GM10266 (cell line): ENCODE results near the gene TMEM255A.

Experiments
- DNase-seq: peaks from one replicate; pipeline ENCODE4 v3.0.0; 2012; ENCODE audit errors: extremely low spot score
- TF ChIP-seq, protein P1 (sequence below): IDR thresholded peaks from 2 replicates; pipeline ENCODE4 v1.5.1; 2012; ENCODE audit warnings: mild to moderate bottlenecking, low read depth; ENCODE audit not compliant: control insufficient read depth, insufficient read depth; ENCODE audit errors: missing control alignments

Gene TMEM255A

DNA sequence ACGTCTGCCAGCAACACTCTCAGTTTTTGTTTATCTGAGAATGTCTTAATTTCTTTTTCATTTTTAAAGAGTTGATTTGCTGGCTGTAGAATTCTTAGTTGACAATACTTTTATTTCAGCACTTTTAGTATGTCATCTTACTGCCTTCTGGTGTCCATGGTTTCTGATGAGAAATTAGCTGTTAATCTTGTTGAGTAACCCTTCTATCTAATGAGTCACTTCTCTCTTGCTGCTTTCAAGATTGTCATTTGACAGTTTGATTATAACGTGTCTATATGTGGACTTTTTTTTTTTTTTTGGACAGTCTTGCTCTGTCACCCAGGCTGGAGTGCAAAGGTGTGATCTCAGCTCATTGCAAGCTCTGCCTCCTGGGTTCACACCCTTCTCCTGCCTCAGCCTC is 24.0 kb upstream of the TMEM255A start:
- no peak for DNase-seq
- TF ChIP-seq, protein P1, sequence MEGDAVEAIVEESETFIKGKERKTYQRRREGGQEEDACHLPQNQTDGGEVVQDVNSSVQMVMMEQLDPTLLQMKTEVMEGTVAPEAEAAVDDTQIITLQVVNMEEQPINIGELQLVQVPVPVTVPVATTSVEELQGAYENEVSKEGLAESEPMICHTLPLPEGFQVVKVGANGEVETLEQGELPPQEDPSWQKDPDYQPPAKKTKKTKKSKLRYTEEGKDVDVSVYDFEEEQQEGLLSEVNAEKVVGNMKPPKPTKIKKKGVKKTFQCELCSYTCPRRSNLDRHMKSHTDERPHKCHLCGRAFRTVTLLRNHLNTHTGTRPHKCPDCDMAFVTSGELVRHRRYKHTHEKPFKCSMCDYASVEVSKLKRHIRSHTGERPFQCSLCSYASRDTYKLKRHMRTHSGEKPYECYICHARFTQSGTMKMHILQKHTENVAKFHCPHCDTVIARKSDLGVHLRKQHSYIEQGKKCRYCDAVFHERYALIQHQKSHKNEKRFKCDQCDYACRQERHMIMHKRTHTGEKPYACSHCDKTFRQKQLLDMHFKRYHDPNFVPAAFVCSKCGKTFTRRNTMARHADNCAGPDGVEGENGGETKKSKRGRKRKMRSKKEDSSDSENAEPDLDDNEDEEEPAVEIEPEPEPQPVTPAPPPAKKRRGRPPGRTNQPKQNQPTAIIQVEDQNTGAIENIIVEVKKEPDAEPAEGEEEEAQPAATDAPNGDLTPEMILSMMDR = no peak

DNA sequence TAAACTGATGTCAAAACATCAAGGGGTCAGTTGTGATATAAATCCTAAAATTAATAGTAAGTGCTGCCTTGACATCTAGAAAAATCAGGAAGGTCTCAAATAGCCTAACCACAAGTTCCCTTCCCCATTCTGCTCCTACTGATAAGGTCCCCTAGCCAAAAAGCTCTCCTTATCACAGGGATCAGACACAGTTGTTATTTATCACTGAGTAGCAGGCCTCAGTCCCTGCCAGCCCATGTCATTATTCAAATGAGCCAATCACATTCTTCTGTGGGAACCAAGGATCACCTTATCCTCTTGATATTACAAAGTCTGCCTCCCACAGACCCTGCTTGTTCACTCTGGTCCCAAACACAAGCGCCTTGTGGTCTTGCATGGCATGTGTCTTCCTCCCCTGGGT is 23.3 kb upstream of the TMEM255A start:
- no peak for DNase-seq
- TF ChIP-seq, protein P1 = no peak

DNA sequence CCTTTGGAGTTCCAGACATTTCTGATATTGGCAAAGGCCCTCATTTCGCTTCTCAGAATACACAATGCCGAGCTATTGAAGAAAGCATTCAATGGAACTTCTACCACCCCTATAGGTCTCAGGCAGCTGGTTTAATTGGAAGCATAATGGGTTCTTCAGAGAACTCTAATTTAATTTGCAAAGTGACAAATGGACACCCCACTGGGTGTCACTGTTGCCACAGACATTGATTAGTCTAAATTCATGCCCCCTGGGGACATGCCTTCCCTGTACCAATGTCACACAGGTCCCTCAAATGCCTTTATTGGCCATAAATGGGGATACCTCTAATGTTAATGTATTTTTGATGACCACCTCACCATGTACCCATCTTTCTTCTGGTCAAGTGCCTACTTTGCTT is 22.9 kb upstream of the TMEM255A start:
- no peak for DNase-seq
- TF ChIP-seq, protein P1 = no peak

DNA sequence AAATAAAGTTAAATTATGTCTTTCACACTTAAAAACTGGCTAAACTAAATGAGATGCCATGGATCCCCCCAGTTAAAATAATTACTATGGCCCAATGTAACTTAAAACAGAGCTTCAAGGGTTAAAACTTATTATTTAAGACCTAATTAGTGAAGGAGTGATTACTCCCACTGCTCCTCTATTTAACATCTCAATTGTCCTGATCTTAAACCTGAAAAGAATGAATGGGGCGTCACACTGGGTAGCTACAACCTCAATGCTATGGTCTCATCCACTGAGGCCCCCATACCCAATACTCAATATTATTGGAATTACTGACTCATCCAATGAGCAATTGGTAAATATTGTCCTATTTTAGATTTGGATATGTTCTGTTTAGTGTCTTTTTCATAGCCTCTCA is 21.1 kb upstream of the TMEM255A start:
- TF ChIP-seq, protein P1 = no peak
- no peak for DNase-seq

DNA sequence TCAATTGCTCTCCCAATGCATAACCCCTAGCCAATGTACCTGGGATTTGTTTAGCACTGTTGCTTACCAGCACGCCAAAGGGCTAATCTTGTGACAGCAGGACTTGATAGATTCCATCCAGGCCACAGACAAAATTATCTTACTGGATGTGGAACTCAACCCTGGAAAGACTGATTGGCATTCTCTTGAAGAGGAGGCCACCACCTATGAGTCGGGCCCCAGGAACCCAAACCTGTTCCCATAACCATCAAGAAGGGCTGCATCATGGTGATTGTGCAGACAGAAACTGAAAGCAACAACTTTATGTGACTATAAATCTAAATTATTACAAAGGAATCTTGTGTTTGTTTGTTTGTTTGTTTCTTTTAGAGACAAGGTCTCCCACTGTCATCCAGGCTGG is 19.9 kb upstream of the TMEM255A start:
- no peak for DNase-seq
- TF ChIP-seq, protein P1 = no peak

DNA sequence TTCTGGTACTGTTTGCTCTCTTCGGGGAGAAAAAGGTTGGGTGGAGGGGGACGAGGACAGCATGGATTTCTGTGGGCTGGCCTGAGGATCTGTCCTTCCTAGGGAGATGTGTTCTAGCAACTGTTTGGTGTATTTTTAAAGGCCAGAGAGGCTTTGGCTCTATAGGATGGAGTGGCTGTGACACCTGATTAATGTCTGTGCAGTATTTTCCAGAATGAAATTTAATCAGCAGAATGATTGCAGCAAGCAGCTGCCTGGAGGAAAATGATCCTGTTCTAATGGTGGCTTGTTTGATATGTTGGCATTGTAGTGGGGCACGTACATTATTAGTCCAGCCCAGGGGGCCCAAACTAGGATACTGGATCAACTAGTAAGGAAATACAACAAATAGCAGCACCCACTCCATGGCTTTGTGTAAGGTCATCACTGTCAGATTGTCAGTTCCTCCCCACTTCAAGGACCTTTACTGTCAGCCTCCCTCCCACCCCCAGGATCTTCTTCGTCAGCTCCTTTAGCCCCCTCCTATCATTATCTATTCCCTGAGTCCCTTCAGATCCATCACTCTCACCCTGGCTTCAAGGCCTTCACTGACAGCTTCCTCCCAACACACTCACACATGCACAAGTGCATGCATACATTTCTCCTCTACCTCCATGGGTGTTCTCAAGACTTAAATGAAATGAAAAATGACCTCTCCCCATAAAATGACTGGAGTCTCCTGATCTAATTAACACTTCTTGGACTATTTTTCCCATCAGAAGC is 10.4 kb upstream of the TMEM255A start:
- TF ChIP-seq, protein P1 = no peak
- DNase-seq = no peak

DNA sequence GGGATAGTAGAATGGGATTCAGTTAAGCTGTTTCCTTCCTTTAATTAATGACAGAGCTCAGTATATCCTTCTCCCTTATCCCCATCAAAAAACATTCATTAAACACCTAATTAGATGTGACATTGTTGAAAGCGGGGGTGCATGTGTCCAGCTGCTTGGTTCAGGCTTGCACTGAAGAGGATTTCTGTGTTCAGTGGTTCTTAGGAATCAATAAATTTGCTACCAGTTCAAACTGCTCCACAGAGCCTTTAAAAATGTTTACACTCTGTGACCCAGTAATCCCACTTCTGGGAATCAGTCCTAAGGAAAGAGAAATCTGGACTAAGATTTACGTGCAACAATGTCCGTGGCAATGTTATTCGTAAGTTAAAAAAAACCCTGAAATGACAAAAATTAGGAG is 7.2 kb upstream of the TMEM255A start:
- no peak for DNase-seq
- TF ChIP-seq, protein P1 = no peak
